HepG2 (cell line): Measurements from ENCODE around the gene CCDC85C. TPM values are rescaled to one million over a fixed set of nuclear protein-coding genes. Genes with fewer than 3 reads are reported as not detected.

Experiments
- ATAC-seq: fragments of 200-7000 bp; cut with Tn5 transposase; 3 replicates; pipeline ENCODE4 v1.9.1; 2020; ENCODE audit warnings: mild to moderate bottlenecking, moderate library complexity
- BruUV-seq: library from RNA; stranded (reverse); fragments of 400-500 nt; replicated peaks from 2 replicates; lab custom pipeline; 2021; lab: Mats Ljungman, UMichigan
- CTCF ChIA-PET: fragments of 300-600 bp; formaldehyde crosslinking; extraction: SDS; loops from one replicate; lab custom pipeline; 2021; ENCODE audit warnings: low total read pairs, inconsistent platforms, low intra/inter-chr PET ratio; lab: Yijun Ruan, JAX
- POLR2A ChIA-PET: fragments of 350-600 bp; sonication (Branson Sonifier 250); formaldehyde crosslinking; loops from one replicate; lab custom pipeline; 2020; ENCODE audit warnings: antibody characterized with exemption, inconsistent platforms; lab: Yijun Ruan, JAX
- DNase-seq: peaks from one replicate; pipeline ENCODE4 v3.0.0-alpha.2; 2015; ENCODE audit warnings: low spot score
- FAIRE-seq: peaks from 3 replicates; lab custom pipeline; 2011; peaks lifted over from hg19 to GRCh38; lab: Jason Lieb, UNC
- H2AFZ ChIP-seq: one replicate; pipeline ENCODE4 v1.6.1; 2011; ENCODE audit warnings: low read length, inconsistent platforms
- H3K27ac ChIP-seq: fragments of 300-600 bp; 3 replicates; pipeline ENCODE4 v1.8.0; 2011; ENCODE audit warnings: mixed run types, mild to moderate bottlenecking, mixed read lengths, low read length, inconsistent platforms; ENCODE audit not compliant: insufficient read depth; ENCODE audit errors: extremely low read length
- H3K27me3 ChIP-seq, 2 experiments: fragments of 200-600 bp in 1 of 2; 2 replicates in 1 of 2; 3 replicates in 1 of 2; pipeline versions ENCODE4 v1.6.0 to v1.8.0; 2011; ENCODE audit warnings: low read length in 2 of 2, mild to moderate bottlenecking in 2 of 2, moderate library complexity in 2 of 2, inconsistent platforms in 1 of 2; ENCODE audit not compliant: insufficient read depth in 2 of 2, control insufficient read depth in 1 of 2
- H3K36me3 ChIP-seq, 2 experiments: fragments of 200-600 bp in 1 of 2; replicated peaks in 1 of 2; 2 replicates in 1 of 2; 3 replicates in 1 of 2; pipeline versions ENCODE4 v1.5.1 to v1.8.0; 2011; ENCODE audit warnings: low read length in 2 of 2, inconsistent platforms in 1 of 2; ENCODE audit not compliant: insufficient read depth in 2 of 2, control insufficient read depth in 1 of 2
- H3K4me1 ChIP-seq: 2 replicates; pipeline ENCODE4 v1.5.1; 2012; ENCODE audit warnings: low read length, inconsistent platforms; ENCODE audit not compliant: insufficient read depth
- H3K4me2 ChIP-seq: 2 replicates; pipeline ENCODE4 v1.6.0; 2011; ENCODE audit warnings: low read depth, low read length, inconsistent platforms
- H3K4me3 ChIP-seq, 3 experiments: fragments of 200-600 bp in 1 of 3; sonication (generic), shearing (Covaris generic) in 1 of 3; replicated peaks in 1 of 3; 2 replicates each; pipeline ENCODE4 v1.5.1; 2011 to 2016; ENCODE audit warnings: low read length in 3 of 3, inconsistent platforms in 2 of 3, low read depth in 2 of 3, mild to moderate bottlenecking in 2 of 3, control low read depth in 1 of 3, mixed read lengths in 1 of 3; ENCODE audit not compliant: insufficient read depth in 1 of 3
- H3K79me2 ChIP-seq: one replicate; pipeline ENCODE4 v1.6.1; 2011; ENCODE audit warnings: low read length, inconsistent platforms; ENCODE audit not compliant: insufficient read depth
- H3K9ac ChIP-seq: 2 replicates; pipeline ENCODE4 v1.6.0; 2011; ENCODE audit warnings: mild to moderate bottlenecking, low read depth, low read length, inconsistent platforms; ENCODE audit not compliant: insufficient read depth
- H3K9me3 ChIP-seq: 2 replicates; pipeline ENCODE4 v1.5.1; 2012; ENCODE audit warnings: mild to moderate bottlenecking, low read length
- H4K20me1 ChIP-seq: 2 replicates; pipeline ENCODE4 v1.6.0; 2011; ENCODE audit warnings: inconsistent platforms, mild to moderate bottlenecking, low read length, moderate library complexity; ENCODE audit not compliant: insufficient read depth
- ARNT2 ChIP-seq: sonication (generic); formaldehyde crosslinking; IDR thresholded peaks from 2 replicates; pipeline ENCODE4 v1.8.0; 2022; ENCODE audit warnings: mild to moderate bottlenecking, low read depth, missing genetic modification reagents, moderate library complexity
- CBX1 ChIP-seq: IDR thresholded peaks from one replicate; pipeline ENCODE4 v1.6.1; 2016; ENCODE audit warnings: antibody characterized with exemption, low read depth
- FOXO1 ChIP-seq: sonication (generic); formaldehyde crosslinking; IDR thresholded peaks from 2 replicates; pipeline ENCODE4 v1.4.0; 2020; ENCODE audit warnings: missing genetic modification reagents
- FOXP4 ChIP-seq: sonication (generic); formaldehyde crosslinking; IDR thresholded peaks from 2 replicates; pipeline ENCODE4 v1.4.0; 2020; ENCODE audit warnings: missing genetic modification reagents
- MXD3 ChIP-seq: IDR thresholded peaks from 2 replicates; pipeline ENCODE4 v1.6.1; 2016; ENCODE audit warnings: mild to moderate bottlenecking, missing biosample characterization, missing genetic modification reagents
- MXD4 ChIP-seq: IDR thresholded peaks from 2 replicates; pipeline ENCODE4 v1.6.1; 2016; ENCODE audit warnings: mild to moderate bottlenecking, missing biosample characterization, missing genetic modification reagents
- NR2C2 ChIP-seq: sonication (generic); formaldehyde crosslinking; IDR thresholded peaks from 2 replicates; pipeline ENCODE4 v1.4.0; 2020; ENCODE audit warnings: missing genetic modification reagents, mild to moderate bottlenecking, moderate library complexity, borderline replicate concordance
- PHF21A ChIP-seq: sonication (generic); formaldehyde crosslinking; IDR thresholded peaks from 2 replicates; pipeline ENCODE4 v1.5.0; 2020; ENCODE audit warnings: mild to moderate bottlenecking, missing genetic modification reagents
- SP5 ChIP-seq: IDR thresholded peaks from 2 replicates; pipeline ENCODE4 v1.6.1; 2016; ENCODE audit warnings: low read depth, borderline replicate concordance
- SPEN ChIP-seq: sonication (generic); formaldehyde crosslinking; IDR thresholded peaks from 2 replicates; pipeline ENCODE4 v1.5.1; 2020; ENCODE audit warnings: low read depth, mild to moderate bottlenecking, missing genetic modification reagents
- ZNF143 ChIP-seq: sonication (generic); formaldehyde crosslinking; IDR thresholded peaks from 2 replicates; pipeline ENCODE4 v1.4.0; 2020; ENCODE audit warnings: missing genetic modification reagents
- ZNF761 ChIP-seq: sonication (generic); formaldehyde crosslinking; conservative IDR thresholded peaks from 2 replicates; pipeline ENCODE4 v1.4.0; 2020; ENCODE audit warnings: mild to moderate bottlenecking, missing genetic modification reagents
- ZNF770 ChIP-seq: sonication (generic); formaldehyde crosslinking; IDR thresholded peaks from 2 replicates; pipeline ENCODE4 v1.5.0; 2020; ENCODE audit warnings: mild to moderate bottlenecking, missing genetic modification reagents
- WGBS: methylation state at CpG from one replicate; pipeline ENCODE4 v1.1.6; 2017; ENCODE audit warnings: low lambda C conversion rate; 5-methylcytosine and 5-hydroxymethylcytosine counted together
- in situ Hi-C: cut with HindIII; loops from 2 replicates; pipeline ENCODE4 v1.10.0; 2017; ENCODE audit warnings: low pct_unique_long_range_greater_than_20kb; ENCODE audit not compliant: extremely low pct_ligation_motif_present
- intact Hi-C: fragments of 100-400 bp; cut with micrococcal nuclease; formaldehyde crosslinking; loops from one replicate; pipeline ENCODE4 v1.10.0; 2022; ENCODE audit not compliant: unreplicated experiment
- polyA plus RNA-seq, 8 experiments: library from polyadenylated mRNA; depleted of rRNA in 3 of 8; stranded (reverse) in 7 of 8; unstranded in 1 of 8; fragments of >200 nt; fragmentation: Illumina TruSeq in 4 of 8; extraction: Trizol in 4 of 8; gene quantifications; 2 replicates each; pipeline versions ENCODE4 v1.2.1 to v1.2.3, GENCODE V29; 2011 to 2016; ENCODE audit warnings: low read depth in 4 of 8, missing spikeins in 1 of 8, mixed read lengths in 1 of 8; ENCODE audit not compliant: insufficient read depth in 1 of 8
- total RNA-seq, 5 experiments: library from RNA; depleted of rRNA; stranded (reverse); fragments of >200 nt; fragmentation: Illumina TruSeq; extraction: Trizol; gene quantifications; 2 replicates each; pipeline ENCODE4 v1.2.3, GENCODE V29; 2016; ENCODE audit warnings: low read depth in 1 of 5
- TF ChIP-seq, protein P1 (sequence below): sonication (generic); formaldehyde crosslinking; IDR thresholded peaks from 2 replicates; pipeline ENCODE4 v1.4.0; 2020; ENCODE audit warnings: low read depth, missing genetic modification reagents

Gene CCDC85C
- total and polyA plus RNA-seq, 2 of the 13 experiments (the other 11 are each of a cell fraction or from before 2014, with no cell fraction given): 18.8 to 43.8 TPM

DNA sequence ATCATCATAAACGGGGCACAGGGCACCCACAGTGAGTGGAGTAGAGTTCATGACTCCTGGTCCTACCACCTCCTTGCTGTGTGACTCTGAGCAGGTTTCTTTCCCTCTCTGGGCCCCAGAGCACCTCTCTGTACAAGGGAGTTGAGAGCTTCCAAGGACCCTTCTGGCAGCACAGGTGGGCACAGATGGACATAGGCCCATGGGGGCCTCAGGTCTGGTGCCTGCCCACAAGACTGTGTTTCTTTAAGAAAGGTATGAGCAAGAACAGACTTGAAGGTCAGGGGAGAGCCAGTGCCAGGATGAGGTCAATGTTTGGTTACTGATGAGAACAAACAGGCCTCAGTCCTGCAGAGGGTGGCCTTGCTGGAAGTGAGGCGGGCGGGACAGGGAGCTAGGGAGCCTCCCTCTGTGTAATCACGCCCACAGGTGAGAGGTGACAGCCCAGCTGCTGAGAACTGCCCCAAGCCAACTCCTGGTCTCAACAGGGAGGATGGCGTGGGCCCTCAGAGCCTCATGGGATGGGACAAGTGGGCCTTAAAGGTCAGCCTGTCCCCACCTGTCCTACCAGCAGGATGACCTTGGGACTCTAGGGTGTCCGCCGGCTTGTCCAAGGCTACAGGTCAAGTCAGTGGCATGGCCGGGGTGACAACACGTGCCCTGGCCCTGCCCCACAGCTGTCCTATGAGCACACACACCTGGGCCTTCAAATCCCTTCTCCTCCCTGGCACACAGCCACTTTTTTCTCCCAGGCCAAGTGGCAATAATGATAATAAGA lies 49.1 kb downstream of the CCDC85C start:
- Histone ChIP-seq H3K9me3 (no peaks in the 10 kb centered on the region), H3K4me2 (peak overlapping the region; percentile 69), H3K27ac (peak overlapping the region; percentile 85), H3K36me3 (peaks cover 0 to 3% of the 10 kb centered on the region in 2 experiments; a peak in 2 of 5 replicates), H3K4me3 (peak overlapping the region in 1 of 3 experiments; percentile 56; a peak in 1 of 6 replicates), H3K4me1 (peaks cover 95% of the 10 kb centered on the region), H4K20me1 (0 out of 2 replicates have a peak, but pooled peaks cover 3% of the 10 kb centered on the region), H3K9ac (peak overlapping the region; percentile 75), H3K79me2 (peaks cover 82% of the 10 kb centered on the region), H3K27me3 (no peaks in the 10 kb centered on the region), H2AFZ (no peak overlapping the region)
- intact Hi-C loops (loop anchor here (1.0 kb wide), 2 partner anchors 8 to 19 kb away; no protein-coding TSS in a partner anchor), in situ Hi-C loops (no loop called here)
- ChIA-PET CTCF (no interaction called here), POLR2A (interaction anchor here (0.6 to 5.5 kb wide), 12 partner anchors 9 to 74 kb away, joined by 3 to 101 read pairs (median 4); partner anchors contain the start of genes CCDC85C, CCNK and SETD3)
- BruUV-seq: no TSS peak
- FAIRE-seq (peak; percentile 95), ATAC-seq (peak; percentile 82), DNase-seq (peak; percentile 88)
- WGBS: 0% methylated on average over 5 of the region's 9 CpGs
- TF ChIP-seq PHF21A (CRISPR knock-in tag) (peak; percentile 95), MXD4 (peak; percentile 71), FOXO1 (CRISPR knock-in tag) (peak; percentile 41; the same call in 1 of the 2 replicates), MXD3 (CRISPR knock-in tag) (peak; percentile 52; the same call in 1 of the 2 replicates), ZNF761 (0 out of 2 replicates have a peak, but pooled peaks have one; percentile 76), SPEN (CRISPR knock-in tag) (peak; percentile 60; the same call in 1 of the 2 replicates), CBX1 (peak; percentile 28), SP5 (CRISPR knock-in tag) (peak; percentile 94), ZNF770 (CRISPR knock-in tag) (peak; percentile 74), FOXP4 (CRISPR knock-in tag) (peak; percentile 76), NR2C2 (peak; percentile 89), ARNT2 (peak; percentile 49; the same call in 1 of the 2 replicates), ZNF143 (peak; percentile 37; the same call in 1 of the 2 replicates)
- TF ChIP-seq, protein P1, sequence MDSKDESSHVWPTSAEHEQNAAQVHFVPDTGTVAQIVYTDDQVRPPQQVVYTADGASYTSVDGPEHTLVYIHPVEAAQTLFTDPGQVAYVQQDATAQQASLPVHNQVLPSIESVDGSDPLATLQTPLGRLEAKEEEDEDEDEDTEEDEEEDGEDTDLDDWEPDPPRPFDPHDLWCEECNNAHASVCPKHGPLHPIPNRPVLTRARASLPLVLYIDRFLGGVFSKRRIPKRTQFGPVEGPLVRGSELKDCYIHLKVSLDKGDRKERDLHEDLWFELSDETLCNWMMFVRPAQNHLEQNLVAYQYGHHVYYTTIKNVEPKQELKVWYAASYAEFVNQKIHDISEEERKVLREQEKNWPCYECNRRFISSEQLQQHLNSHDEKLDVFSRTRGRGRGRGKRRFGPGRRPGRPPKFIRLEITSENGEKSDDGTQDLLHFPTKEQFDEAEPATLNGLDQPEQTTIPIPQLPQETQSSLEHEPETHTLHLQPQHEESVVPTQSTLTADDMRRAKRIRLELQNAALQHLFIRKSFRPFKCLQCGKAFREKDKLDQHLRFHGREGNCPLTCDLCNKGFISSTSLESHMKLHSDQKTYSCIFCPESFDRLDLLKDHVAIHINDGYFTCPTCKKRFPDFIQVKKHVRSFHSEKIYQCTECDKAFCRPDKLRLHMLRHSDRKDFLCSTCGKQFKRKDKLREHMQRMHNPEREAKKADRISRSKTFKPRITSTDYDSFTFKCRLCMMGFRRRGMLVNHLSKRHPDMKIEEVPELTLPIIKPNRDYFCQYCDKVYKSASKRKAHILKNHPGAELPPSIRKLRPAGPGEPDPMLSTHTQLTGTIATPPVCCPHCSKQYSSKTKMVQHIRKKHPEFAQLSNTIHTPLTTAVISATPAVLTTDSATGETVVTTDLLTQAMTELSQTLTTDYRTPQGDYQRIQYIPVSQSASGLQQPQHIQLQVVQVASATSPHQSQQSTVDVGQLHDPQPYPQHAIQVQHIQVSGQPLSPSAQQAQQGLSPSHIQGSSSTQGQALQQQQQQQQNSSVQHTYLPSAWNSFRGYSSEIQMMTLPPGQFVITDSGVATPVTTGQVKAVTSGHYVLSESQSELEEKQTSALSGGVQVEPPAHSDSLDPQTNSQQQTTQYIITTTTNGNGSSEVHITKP (CRISPR knock-in tag): peak; percentile 56; the same call in 1 of the 2 replicates
